ENCODE measurements around the gene MBD2.

Gene MBD2

DNA sequence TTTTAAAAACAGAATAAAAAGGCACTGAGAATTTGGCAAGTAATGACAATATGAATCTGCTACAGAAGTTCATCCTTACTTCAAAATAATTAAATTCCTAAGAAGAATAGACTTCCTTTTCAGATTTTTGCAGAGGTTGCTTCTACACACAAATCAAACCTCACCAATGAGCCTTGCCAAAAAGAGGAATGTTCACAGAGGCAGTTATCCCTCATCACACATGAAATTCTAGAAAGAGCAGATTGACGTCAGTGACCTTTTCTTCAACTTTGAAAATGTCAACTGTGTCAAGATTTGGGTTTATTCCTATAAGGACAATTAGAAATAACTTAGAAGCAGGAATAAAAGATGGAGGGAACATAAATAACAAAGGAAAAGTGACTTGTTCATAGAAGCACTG is 64.6 kb downstream of the MBD2 start:
- Mint-ChIP-seq H3K27ac (peak overlapping the region; percentile 4), H3K4me3 (no peak overlapping the region), H3K4me1 (ENCODE audit: low read depth) (peaks cover 5% of the 10 kb centered on the region), H3K9me3 (ENCODE audit: low read depth) (no peaks in the 10 kb centered on the region), H3K27me3 (no peaks in the 10 kb centered on the region), H3K36me3 (peaks cover 28% of the 10 kb centered on the region)

DNA sequence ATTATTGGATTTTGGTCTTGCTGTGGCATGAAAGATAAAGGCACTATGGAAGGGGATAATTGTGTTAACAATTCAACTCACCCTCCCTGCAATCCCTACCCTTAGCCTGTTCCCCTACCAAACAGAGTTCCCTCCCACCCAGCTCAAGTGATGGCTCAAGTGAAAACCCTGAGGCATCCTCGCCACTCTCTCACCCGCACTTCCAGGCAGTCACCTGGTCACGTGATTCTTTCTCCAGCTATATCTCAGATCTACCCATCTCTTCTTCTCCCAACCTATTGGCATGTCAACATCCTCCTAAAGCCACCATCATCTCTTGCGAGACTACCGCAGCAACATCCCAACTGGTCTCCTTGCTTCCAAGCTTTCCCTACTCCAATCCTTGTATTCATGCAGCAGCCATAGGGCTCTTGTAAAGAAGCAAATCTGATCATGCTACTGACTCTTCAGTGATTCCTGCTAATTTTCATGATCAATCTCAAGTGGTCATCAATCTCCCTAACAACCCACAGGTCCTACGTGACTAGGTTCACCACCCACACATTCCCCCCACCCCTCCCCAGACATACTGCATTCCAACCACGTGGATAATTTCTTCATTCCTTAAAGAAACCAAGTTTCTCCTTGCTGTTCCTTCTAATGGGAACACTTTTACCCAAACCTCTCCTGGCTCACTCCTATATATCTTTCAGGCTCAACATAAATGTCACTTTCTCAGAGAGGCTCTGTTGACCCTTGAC is 66.7 kb downstream of the MBD2 start:
- Mint-ChIP-seq H3K27me3 (no peaks in the 10 kb centered on the region), H3K27ac (no peak overlapping the region), H3K4me3 (no peak overlapping the region), H3K4me1 (ENCODE audit: low read depth) (peaks cover 1% of the 10 kb centered on the region), H3K36me3 (peaks cover 35% of the 10 kb centered on the region), H3K9me3 (ENCODE audit: low read depth) (no peaks in the 10 kb centered on the region)

DNA sequence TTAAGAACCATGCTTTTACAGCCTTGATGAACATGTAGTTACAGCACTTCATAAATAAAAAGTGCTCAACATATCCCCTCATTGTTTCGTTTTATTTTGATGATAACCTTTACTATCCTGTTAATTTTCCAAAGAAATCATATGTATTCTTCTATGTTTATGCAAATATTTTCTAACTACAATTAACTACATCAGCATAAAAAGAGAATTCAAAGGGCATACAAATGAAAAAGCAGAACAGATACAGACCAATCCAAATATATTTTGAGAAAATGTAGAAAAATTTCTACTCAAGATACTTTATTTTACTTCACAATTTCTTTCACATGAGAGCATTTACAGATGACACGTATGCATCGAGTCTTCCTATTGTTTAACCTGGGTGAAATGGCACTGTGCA is 69.1 kb downstream of the MBD2 start:
- Mint-ChIP-seq H3K36me3 (peaks cover 36% of the 10 kb centered on the region), H3K9me3 (ENCODE audit: low read depth) (no peaks in the 10 kb centered on the region), H3K27me3 (no peaks in the 10 kb centered on the region), H3K27ac (peak overlapping the region; percentile 18), H3K4me1 (ENCODE audit: low read depth) (peaks cover 7% of the 10 kb centered on the region), H3K4me3 (no peak overlapping the region)

DNA sequence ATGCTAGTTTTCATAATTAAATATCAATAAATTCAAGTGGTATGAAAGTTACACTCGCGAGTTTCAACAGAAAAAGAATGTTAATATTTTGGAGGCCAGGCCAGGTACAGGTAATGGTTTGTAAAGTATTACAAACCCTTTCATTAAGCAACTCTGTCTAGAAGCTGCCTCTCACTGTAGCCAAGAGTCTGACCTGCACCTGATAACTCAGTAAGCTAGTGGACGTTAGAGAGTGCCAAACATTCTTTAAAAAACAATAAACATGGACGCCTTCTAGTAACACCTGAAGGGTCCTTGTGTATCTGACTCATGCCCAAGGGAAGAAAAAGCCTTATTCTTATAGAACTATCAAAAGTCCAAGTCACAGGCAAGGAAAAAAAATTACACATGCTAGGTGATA is 70.2 kb downstream of the MBD2 start:
- Mint-ChIP-seq H3K36me3 (peaks cover 31% of the 10 kb centered on the region), H3K9me3 (ENCODE audit: low read depth) (no peaks in the 10 kb centered on the region), H3K4me1 (ENCODE audit: low read depth) (peaks cover 17% of the 10 kb centered on the region), H3K4me3 (no peak overlapping the region), H3K27ac (peak overlapping the region; percentile 16), H3K27me3 (no peaks in the 10 kb centered on the region)

DNA sequence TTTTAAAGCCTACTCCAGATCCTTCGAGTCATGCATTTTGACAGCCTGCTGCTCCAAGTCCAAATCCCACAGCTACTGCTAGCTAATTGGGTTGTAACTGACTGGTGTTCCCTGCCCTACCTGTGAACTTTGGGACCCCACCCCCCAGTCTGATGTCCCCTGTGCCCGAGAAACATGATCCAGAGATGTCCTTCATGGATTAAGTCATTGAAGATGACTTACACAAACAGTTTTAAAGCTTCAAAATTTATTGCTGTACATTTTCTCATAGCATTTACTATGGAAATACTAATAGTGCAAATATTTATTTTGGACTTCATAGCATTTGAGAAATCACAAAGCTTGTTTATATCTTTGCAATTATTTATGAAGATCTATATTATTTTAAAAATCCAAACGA is 73.1 kb downstream of the MBD2 start:
- Mint-ChIP-seq H3K27ac (peak overlapping the region; percentile 78), H3K27me3 (no peaks in the 10 kb centered on the region), H3K4me1 (ENCODE audit: low read depth) (peaks cover 43% of the 10 kb centered on the region), H3K4me3 (no peak overlapping the region), H3K36me3 (peaks cover 26% of the 10 kb centered on the region), H3K9me3 (ENCODE audit: low read depth) (no peaks in the 10 kb centered on the region)

DNA sequence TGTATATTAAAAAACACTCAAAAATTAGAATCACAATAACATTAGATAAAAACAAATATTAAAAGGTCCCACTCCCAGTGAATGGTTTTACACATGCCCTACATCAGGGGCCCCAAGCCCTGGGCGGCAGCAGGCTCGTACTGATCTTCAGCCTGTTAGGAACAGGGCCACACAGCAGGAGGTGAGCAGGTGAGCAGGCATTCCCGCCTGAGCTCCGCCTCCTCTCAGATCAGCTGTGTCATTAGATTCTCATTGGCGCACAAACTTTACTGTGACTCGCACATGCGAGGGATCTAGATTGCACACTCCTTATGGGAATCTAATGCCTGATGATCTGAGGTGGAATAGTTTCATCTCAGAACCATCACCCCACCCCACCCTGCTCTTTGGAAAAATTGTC is 74.2 kb downstream of the MBD2 start:
- no peak overlapping the region for H3K4me3 Mint-ChIP-seq
- H3K27me3 Mint-ChIP-seq, result no peaks in the 10 kb centered on the region
- peak overlapping the region; percentile 97 for H3K27ac Mint-ChIP-seq
- H3K4me1 Mint-ChIP-seq (ENCODE audit: low read depth), result peaks cover 43% of the 10 kb centered on the region
- no peaks in the 10 kb centered on the region for H3K9me3 Mint-ChIP-seq (ENCODE audit: low read depth)
- H3K36me3 Mint-ChIP-seq, result peaks cover 24% of the 10 kb centered on the region

DNA sequence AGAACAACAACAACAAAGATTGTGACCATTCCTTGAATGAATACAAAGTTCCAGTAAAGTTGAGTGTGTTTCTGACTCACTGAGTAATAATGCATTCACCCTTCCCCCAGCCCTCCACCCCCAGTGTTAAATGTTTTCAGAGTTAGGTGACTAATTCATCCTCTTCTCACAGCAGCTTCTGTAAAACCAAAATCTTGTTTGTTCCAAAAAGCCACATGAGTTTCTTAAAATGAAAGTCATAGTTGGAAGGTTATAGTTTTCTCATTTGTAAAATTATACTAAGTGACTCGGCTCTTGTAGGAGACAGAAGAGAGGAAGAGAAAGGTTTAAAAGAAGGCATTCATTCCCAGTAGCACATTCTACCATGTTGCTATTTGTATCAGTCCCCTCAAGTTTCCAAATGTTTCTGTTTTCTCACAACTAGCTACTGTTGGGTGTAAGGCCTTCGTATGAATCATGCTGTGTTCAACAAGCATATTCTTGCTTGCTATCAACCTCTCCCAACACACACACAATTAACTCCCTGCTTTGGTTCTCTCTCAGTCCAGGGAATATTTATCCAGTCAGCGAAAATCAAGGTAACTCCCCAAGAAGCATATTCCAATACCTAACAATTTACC is 75.3 kb downstream of the MBD2 start:
- H3K4me1 Mint-ChIP-seq (ENCODE audit: low read depth), result peaks cover 43% of the 10 kb centered on the region
- H3K27me3 Mint-ChIP-seq, result no peaks in the 10 kb centered on the region
- peak overlapping the region; percentile 97 for H3K27ac Mint-ChIP-seq
- H3K4me3 Mint-ChIP-seq, result peak overlapping the region; percentile 74
- H3K9me3 Mint-ChIP-seq (ENCODE audit: low read depth), result no peaks in the 10 kb centered on the region
- peaks cover 17% of the 10 kb centered on the region for H3K36me3 Mint-ChIP-seq

DNA sequence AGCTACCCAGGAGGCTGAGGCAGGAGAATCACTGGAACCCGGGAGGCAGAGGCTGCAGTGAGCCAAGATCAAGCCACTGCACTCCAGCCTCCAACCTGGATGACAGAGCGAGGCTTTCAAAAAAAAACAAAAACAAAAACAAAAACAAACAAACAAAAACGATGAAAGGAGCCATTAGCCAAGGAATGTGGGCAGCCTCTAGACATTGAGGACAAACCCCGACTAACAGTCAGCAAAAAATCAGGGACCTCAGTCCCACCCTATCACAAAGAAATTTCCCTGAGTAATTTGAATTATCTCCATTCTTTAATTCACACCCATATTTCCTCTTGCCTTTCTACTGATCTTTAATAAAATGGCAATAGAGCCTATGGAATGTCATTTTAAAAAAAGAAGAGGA is 75.8 kb downstream of the MBD2 start:
- Mint-ChIP-seq H3K4me3 (peak overlapping the region; percentile 74), H3K4me1 (ENCODE audit: low read depth) (peaks cover 43% of the 10 kb centered on the region), H3K36me3 (peaks cover 18% of the 10 kb centered on the region), H3K9me3 (ENCODE audit: low read depth) (peaks cover under 1% of the 10 kb centered on the region), H3K27me3 (no peaks in the 10 kb centered on the region), H3K27ac (peak overlapping the region; percentile 97)

DNA sequence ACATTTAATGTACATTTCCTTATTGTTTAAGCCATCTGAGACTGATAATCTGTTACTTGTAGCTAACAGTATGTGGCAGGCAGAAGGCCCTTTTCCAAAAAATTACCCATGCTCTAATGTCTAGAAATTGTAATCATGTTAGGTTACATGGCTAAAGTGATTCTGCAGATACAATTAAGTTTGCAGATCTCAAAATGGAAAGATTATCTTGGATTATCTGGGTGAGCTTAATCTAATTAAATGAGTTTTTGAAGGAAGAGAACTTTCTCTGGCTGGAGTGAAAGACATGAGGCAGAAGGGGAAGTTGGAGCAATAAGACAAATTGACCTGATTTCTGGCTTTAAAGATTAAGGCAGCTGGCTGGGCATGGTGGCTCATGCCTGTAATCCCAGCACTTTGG is 76.3 kb downstream of the MBD2 start:
- peak overlapping the region; percentile 97 for H3K27ac Mint-ChIP-seq

DNA sequence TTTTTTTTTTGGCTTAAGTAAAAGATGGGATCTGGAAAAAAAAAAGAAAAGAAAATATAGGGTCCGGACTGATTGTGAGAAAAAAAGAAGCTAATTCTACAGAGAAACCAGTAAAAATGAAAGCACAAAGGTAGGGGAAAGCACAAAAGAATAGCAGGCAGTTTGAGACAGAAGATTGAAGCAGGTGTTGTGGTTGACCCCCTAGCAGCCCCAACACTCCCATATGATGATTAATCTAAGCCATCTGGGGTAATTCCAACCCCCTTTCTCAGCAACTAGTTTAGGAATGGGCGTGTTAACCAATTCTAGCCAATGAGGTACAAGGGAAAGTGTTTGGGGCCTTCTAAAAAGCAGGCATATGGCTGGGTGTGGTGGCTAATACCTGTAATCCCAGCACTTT is 77.0 kb downstream of the MBD2 start:
- H3K27ac Mint-ChIP-seq, result peak overlapping the region; percentile 97
- peak overlapping the region; percentile 4 for H3K4me3 Mint-ChIP-seq
- H3K4me1 Mint-ChIP-seq (ENCODE audit: low read depth), result peaks cover 43% of the 10 kb centered on the region

More for the DNA sequence above, 76.3 kb downstream of the MBD2 start:
- H3K4me3 Mint-ChIP-seq, result peak overlapping the region; percentile 36
- H3K36me3 Mint-ChIP-seq, result peaks cover 23% of the 10 kb centered on the region
- H3K9me3 Mint-ChIP-seq (ENCODE audit: low read depth), result peaks cover 5% of the 10 kb centered on the region
- peaks cover 43% of the 10 kb centered on the region for H3K4me1 Mint-ChIP-seq (ENCODE audit: low read depth)
- no peaks in the 10 kb centered on the region for H3K27me3 Mint-ChIP-seq

DNA sequence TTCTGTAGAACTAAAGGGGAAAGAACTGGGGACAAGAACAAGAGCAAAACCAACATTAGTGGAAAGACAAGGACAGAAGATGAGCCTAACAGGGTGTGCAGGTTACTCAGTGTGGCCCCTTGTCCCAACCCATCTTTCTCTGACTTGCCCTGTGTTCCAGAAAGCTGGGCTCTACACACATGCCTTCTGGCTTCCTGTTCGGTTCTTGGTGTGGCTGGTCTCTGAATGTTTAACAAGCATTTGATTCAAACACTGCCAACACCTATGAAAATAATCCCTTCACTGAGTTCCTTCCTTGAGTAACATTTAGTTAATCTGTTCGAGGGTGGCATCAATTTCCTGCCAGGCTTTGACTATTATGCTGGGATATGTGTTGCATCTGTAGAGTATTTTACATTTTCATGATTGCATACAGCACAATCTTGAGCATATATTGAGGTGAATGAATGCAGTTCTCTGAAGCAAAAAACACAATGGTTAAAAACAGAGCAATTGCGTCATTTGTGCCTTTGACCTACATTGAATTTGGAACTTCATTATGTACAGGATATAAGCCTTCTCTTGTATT is 83.3 kb downstream of the MBD2 start:
- no peaks in the 10 kb centered on the region for H3K27me3 Mint-ChIP-seq
- H3K9me3 Mint-ChIP-seq (ENCODE audit: low read depth), result peaks cover 12% of the 10 kb centered on the region
- H3K4me3 Mint-ChIP-seq, result no peak overlapping the region
- no peak overlapping the region for H3K27ac Mint-ChIP-seq
- no peaks in the 10 kb centered on the region for H3K4me1 Mint-ChIP-seq (ENCODE audit: low read depth)
- peaks cover 26% of the 10 kb centered on the region for H3K36me3 Mint-ChIP-seq

More for the DNA sequence above, 77.0 kb downstream of the MBD2 start:
- H3K36me3 Mint-ChIP-seq, result peaks cover 18% of the 10 kb centered on the region
- H3K27me3 Mint-ChIP-seq, result no peaks in the 10 kb centered on the region
- peaks cover 5% of the 10 kb centered on the region for H3K9me3 Mint-ChIP-seq (ENCODE audit: low read depth)

DNA sequence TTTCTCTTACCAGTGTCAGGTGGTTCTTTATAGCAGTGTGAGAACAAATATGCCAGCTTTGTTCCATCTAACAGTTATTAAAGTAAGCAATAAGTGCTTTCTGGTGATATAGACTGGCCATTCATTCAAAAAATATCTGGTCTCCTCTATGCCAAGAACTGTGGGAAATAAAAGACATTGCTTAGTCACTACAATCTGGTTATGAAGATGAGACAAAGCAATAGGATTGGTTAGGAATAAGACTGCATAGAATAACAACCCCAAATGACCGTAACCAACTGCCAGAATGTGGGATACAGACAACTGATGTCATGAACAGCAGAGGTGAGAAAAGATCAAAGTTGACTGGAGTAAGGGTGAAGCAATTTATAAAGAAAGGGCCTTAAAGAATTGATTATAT is 83.8 kb downstream of the MBD2 start:
- no peak overlapping the region for H3K4me3 Mint-ChIP-seq
- no peaks in the 10 kb centered on the region for H3K4me1 Mint-ChIP-seq (ENCODE audit: low read depth)
- H3K36me3 Mint-ChIP-seq, result peaks cover 26% of the 10 kb centered on the region
- H3K9me3 Mint-ChIP-seq (ENCODE audit: low read depth), result peaks cover 12% of the 10 kb centered on the region
- H3K27me3 Mint-ChIP-seq, result no peaks in the 10 kb centered on the region
- H3K27ac Mint-ChIP-seq, result no peak overlapping the region

DNA sequence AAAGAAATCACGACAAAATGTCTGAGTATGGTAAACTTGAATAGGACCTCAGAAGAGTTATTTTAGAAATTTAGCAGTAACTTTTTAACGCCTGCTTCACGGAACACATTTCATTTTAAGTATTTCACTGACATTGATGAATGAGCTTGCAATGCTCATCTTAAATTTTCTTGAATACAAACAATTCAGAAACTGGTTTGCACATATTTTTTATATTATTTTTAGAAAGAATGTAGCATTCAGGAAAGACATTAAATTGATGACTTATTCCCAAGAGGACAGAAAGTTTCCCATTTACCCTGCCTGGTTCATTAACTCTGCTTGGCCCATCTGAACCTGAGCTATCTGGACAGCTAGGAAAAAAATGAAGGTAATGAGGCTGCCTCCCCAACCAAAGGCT is 89.3 kb downstream of the MBD2 start:
- Mint-ChIP-seq H3K27ac (no peak overlapping the region), H3K4me1 (ENCODE audit: low read depth) (no peaks in the 10 kb centered on the region), H3K4me3 (no peak overlapping the region), H3K27me3 (no peaks in the 10 kb centered on the region), H3K9me3 (ENCODE audit: low read depth) (peaks cover 7% of the 10 kb centered on the region), H3K36me3 (peaks cover 12% of the 10 kb centered on the region)

DNA sequence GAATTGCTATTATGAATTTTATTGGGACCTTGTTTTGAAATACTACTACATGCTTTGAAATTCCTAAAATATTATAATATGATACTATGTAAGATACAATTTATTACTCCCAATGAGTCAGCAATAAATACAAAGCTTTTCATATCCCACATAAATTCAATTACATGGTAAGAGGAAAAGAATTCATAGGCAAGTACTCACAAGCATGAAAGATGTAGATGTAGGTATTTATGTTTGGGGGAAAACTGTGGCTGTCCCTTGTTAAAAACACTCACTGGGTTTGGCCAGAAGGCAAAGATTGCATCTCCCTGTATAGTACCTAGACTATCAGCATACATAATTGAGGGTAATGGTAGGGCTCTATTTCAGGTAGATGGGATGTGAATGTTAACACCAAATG is 90.4 kb downstream of the MBD2 start:
- Mint-ChIP-seq H3K9me3 (ENCODE audit: low read depth) (peaks cover 7% of the 10 kb centered on the region), H3K27ac (no peak overlapping the region), H3K4me1 (ENCODE audit: low read depth) (no peaks in the 10 kb centered on the region), H3K4me3 (no peak overlapping the region), H3K27me3 (no peaks in the 10 kb centered on the region), H3K36me3 (peaks cover 11% of the 10 kb centered on the region)

DNA sequence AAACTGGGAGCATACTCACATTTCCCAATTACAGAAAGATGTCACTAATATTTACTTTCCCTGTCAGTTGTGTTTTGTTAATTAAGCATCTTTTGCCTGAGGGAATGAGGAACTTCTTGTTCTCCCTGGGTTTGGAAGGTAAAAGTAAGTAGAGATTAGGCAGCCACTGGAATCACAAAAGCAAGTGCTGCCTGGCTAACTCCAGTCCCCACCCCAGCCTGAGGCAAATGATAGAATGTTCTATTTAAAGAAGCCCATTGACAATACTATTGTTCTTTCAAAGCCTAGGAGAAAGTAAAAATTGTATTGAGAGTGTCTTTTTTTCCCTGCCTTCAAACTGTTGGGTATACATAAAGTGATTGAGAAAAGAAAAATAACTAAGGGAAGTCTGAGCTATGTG is 93.8 kb downstream of the MBD2 start:
- Mint-ChIP-seq H3K27me3 (no peaks in the 10 kb centered on the region), H3K4me1 (ENCODE audit: low read depth) (no peaks in the 10 kb centered on the region), H3K36me3 (peaks cover 2% of the 10 kb centered on the region), H3K4me3 (no peak overlapping the region), H3K27ac (no peak overlapping the region), H3K9me3 (ENCODE audit: low read depth) (no peaks in the 10 kb centered on the region)

Measured in activated naive CD8-positive, alpha-beta T cell (primary cell).